ENCODE measurements around the gene KDM4C.
"Not testable (repeated sequence)": the region's sequence is repeated elsewhere in the genome, so short reads cannot be mapped to it uniquely, and the experiment has no call there.

KDM4C gene

DNA sequence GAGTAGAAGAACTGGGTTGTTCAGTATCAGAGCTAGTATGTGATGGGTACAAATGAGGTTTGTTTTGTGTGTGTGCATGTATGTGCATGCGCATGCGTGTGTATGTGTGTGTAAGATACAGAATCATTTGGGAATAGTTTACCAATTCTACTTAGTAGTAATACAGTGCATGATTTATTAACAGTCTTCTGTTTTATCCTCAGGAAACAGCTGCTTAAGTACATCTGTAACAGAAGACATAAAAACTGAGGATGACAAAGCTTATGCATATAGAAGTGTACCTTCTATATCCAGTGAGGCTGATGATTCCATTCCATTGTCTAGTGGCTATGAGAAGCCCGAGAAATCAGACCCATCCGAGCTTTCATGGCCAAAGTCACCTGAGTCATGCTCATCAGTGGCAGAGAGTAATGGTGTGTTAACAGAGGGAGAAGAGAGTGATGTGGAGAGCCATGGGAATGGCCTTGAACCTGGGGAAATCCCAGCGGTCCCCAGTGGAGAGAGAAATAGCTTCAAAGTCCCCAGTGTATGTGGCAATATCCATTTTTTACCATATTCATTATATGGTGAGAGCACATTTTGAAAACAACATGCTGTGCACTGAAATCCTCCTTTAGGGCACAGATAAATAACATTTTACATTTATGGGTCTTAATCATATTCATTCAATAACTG, 228.5 kb downstream of the KDM4C start:
- no peak for DNase-seq

DNA sequence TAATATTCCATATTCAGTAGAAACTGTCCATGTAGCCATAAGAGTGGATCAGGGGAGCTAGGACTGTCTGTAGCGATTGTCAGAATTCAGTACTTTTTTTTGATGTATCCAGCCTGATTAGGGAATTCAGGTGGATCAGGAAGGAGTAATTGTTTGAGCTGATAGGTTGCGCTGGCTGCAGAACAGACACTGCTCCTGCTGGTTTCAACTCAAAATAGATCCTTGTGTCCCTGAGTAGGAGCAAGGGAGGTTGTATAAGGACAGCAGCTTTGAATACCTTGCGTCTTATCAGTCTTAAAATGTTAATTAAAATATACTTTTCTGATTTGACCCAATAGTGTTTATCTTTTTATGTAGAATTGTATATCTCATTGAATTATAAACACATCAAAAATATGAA, 229.6 kb downstream of the KDM4C start:
- no peak for DNase-seq

DNA sequence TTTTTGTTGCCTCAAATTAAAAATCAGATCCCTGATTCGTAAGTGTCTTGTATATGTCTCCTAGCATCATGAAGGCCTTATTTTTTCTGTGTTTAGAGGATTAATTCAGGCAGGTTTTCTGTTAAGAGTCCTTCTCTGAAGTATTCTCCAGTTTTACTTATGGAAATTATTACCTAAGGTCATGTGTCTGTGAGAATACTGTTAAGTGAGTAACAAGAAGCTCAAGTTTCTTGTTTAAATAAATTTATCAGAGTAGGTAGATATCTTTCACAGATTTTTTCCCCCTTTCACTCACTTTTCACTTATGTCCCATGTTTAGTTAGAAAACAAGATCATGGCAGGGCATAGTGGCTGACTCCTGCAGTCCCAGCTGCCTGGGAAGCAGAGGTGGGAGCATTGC, 233.6 kb downstream of the KDM4C start:
- no peak for DNase-seq

DNA sequence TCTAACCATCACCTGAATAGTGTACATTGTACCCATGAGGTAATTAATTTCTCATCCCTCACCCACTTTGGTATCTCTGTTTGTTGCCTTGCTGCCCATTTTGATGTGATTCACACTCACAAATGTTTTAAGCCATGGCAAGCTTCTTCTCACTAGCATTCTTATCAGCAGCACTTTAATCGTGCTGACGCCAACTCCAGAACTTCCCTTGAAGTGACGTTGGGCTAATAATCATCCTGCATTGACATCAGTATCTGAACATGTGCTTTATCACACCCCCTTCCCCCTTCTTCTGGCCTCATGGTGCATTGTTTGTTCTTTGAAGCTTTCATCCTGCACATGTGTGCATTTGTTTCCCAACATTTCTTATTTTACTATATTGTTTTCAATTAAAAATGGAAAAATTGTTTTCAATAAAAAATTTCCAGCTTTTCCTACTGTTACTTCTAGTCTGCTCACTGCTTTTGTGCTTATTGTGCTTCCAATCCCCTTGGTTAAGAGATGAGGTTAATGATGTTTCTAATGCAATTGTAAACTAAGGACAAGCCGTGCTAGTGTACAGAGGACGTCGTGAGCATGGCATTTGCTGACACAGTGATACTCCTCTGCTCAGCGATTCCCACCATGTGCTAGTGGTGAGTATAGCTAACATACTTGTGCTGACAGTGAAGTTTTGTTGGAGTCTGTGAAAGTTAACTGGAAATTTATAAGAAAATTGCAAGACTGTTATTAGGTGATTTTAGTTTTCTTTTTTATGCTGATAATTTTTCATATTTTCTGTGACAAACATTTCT, 238.5 kb downstream of the KDM4C start:
- no peak for DNase-seq

DNA sequence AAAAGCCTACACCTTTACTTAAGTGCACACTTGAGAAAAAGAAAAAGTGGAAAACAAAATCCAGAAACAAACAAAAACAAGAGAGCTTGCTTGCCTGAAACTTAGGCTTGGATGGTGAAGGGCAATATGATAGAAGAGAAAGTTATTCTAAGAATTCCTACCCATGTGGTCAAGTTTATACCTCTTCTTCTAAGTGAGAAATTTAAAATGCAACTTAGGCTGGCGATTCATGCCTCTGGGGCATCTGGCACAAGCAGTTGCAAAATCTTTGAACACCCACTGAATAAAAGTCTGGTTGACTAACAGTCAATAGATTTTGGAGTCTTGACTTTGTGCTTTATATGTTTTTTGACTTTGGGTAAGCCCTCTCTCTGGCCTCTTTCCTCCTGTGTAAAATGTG, 239.6 kb downstream of the KDM4C start:
- no peak for DNase-seq

DNA sequence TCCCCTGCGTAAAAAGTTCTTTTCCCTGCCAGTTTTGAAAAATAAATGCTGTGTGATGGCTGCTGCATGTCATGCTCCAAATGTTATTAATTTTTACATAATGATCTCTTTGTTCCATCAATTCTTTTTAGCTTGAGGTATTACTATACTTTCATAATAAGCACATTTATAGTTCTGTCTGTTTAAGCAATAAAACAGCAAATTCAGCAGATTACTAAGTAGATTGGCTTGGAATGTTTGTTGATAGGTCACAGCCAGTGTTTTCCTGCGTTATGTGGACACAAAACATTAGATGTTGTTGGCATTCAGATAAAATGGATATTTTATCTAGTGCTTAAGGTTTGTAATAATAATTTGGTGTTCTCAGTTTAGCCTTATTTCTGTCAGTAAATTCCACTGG, 242.0 kb downstream of the KDM4C start:
- no peak for DNase-seq

DNA sequence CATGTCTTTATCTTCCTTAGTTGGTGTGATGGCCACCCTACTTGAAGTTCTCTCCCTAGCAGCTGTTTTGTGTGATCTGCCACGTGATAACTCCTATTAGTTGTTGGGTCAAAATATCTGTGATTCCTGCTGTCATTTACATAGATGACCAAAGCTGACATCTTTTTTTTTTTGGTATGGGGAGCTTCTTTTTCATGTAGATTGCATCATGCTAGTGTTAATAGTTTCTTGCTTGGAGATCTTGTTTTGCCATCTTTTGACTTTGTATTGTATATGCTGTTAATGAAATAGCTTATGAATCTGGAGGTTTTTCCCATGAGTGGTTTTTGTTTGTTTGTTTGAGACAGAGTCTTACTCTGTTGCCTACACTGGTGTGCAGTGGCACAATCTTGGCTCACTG, 243.8 kb downstream of the KDM4C start:
- no peak for DNase-seq

DNA sequence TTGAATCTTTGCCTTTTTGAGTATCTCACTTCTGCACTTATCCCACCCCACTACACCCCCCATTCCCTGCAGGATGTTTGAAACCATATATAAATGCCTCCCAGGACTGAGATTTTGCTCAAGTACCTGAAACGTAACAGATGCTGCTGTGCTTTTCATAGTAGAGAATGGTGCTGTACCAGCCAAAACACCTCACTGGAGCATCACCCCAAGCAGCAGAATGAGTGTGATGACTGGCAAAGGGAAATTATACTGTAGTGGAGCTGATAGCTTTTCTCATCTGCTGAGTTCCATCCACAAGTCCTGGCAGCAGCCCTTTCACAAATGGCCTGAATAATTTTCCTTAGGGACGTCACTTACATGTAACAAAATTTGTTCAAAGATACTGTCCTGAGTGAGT, 246.1 kb downstream of the KDM4C start:
- DNase-seq, result no peak

DNA sequence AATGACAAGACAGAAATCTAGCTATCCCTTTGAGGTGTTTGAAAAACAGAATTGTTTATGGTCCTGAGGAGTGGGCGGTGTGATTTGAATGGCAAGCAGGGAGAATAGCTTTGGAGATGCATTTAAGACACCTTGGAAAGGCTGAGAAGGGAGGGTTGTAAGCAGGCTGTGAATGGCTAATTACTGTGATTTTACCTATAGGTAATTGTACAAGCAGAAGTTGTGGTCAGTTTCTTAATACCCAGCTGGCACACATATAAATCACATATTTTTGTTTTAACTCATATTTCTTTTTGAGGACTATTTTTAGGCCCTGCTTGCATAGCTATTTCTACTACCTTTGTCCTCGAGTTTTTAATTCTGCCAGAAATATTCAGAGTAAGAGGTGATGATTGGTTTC, 248.6 kb downstream of the KDM4C start:
- DNase-seq, result no peak

DNA sequence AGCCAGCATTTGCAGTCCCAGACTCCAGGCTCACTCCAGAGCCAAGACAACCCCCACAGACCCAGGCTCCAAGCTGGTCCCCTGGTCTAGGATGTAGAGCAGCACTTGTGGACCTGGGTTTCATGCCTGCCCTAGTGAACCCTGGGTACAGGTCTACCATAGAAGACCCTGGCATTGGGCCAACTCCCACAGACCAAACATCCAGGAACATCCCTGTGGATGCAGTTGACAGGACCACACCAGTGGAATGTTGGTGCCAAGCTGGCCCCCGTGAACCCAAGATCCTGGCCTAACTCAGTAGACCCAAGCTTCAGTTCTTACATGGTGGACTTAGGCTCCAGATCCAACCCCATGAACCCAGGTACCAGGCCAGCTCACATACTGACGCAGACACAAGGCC, 250.6 kb downstream of the KDM4C start:
- DNase-seq, result no peak

DNA sequence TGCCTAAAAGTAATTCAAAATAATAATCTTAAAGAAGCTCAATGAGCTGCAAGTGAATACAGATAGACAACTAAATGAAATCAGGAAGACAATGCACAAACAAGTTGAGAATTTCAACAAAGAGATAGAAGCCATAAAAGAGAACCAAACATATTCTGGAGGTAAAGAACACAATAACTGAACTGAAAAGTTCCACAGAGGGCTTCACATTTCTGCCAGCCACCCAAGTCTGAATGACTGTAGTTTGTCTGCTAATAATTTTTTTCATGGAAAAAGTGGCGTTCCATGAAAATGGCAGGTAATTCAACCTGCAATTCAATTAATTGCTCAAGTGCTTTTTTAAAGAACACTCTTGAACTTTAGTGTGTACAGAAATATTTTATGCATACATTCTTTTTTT, 251.3 kb downstream of the KDM4C start:
- DNase-seq, result no peak

DNA sequence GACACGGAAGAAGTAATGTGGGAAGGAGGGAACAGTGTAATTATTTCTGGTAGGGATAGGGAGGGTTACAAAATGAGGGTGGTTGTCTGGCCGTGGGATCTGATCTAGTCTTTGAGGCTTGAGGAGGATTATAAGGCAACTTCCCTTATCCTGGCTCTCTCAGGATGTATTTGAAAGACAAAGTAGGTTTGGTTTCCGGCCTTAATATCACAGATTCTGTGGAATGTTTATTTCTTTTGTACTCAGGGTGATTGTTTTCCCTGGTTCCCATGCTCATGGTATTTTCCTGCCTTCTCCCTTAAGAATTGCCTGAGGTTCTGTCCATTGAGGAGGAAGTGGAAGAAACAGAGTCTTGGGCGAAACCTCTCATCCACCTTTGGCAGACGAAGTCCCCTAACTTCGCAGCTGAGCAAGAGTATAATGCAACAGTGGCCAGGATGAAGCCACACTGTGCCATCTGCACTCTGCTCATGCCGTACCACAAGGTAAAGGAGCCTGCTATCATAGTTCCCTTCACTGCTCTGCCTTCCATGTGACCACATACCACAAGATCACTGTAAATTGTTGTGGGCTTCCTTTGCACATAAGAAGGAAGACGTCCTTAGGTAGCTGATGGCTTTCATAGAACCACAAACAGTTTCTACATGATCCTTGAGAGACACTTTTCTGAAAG, 253.8 kb downstream of the KDM4C start:
- DNase-seq, result no peak

DNA sequence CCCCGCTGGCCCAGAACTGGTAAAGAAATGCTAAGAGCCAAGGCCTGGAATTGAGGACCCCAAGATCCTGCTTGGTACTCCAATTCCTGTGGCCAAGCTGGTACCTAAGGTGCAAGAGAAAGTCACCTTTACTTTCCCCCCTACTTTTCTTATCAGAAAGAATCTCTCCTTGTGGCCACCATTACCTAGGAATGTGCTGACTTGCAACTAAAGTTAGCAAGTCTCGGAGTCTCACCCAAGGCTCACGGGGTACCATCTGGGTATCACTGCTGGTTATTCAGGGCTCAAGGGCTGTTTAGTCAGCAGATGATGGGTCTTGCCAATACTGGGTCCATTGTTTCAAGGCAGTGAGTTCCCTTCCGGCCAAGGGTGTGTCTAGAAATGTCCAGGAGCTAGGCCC, 270.2 kb downstream of the KDM4C start:
- DNase-seq, result no peak

DNA sequence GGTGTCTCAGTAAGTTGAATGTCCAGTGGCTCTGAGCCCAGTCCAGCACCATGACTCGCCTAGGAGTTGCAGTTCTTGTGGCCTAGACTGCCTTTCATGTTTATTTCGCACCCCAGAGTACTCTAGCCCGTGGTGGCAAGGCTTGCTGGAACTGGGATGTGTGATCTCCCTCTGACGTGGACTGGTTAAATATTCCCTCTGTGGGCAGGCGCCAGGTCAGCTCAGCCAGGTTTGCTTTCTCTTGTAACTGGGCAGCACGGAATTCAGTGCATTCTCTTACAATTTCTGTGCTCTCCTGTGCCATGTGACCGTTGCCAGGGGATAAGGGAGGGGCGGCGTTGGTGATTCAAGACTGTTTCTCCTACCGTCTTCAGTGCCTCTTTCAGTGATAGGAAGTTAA, 270.8 kb downstream of the KDM4C start:
- DNase-seq, result no peak

DNA sequence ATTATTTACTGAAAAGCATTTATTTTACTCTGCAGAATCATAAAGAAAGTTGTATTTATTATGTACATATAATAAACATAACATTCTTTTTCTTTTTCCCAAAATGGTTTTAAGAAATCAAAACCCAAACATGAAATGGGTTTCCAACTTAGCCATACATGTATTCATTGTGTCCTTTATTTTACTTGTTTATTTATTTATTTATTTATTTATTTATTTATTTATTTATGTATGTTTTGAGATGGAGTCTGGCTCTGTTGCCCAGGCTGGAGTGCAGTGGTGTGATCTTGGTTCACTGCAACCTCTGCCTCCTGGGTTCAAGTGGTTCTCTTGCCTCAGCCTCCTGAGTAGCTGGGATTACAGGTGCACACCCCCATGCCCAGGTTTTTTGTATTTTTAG, 273.2 kb downstream of the KDM4C start:
- DNase-seq, result not testable (repeated sequence)

DNA sequence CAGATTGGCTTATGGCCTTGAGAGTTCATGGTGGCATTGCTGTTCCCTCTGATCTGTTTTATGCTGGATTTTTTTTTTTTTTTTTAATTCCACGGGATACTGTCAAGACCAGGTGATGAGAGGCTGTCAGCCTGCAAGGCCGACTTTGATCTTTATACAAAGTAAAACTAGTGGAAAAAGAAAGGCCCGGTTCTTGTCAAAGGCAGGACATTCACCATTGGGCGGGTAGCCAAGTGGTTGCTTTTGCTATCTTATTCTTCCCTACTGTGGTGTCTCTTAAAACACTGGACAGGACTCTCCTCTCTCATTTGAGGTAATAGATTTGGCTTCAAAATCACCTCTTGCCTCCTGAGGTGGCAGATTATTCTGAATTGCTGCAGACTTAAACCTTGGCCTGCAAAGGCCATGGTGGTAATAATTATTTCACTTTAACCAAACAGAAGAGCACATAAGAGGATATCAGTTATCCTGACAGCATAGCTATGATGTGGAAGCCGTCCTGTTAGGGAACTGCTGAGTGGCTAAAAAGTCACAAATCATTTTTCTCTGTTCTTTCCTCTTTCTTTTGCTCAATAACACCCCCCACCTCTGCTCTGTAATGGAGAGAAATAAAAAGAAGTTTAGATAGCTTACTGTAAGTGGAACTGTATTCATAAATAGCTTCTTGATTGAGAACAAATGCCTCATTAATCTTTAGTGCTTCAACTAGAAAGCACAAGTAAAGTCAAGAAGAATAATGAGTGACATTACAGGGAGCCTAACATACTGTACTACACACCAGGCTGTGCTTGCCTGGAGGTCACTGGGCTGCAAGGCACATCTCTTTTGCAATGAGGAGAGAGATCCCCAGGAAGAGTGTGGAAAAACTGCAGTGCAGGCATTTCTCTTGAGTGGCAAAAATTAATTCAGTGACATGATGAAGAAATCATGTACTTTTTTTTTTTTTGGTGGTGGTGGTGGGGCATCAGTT, 275.6 kb downstream of the KDM4C start:
- no peak for DNase-seq

DNA sequence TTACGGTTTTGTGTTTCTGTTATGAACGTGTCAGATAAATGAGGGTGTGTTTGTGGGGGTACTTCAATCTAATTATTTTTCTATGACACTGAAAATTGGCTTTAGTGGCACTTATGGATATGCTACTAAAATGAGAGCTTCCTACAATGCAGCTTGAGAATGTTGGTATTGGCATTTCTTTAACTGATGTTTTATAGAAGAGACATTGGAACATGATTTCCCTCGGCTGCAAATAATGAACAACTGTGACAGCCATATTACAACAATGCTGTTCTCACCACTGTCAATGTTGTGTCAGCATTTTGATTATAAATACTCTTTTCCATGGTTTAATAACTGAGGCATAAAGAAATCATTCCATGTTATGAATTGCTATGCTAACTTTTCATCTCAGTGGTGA, 279.4 kb downstream of the KDM4C start:
- no peak for DNase-seq

DNA sequence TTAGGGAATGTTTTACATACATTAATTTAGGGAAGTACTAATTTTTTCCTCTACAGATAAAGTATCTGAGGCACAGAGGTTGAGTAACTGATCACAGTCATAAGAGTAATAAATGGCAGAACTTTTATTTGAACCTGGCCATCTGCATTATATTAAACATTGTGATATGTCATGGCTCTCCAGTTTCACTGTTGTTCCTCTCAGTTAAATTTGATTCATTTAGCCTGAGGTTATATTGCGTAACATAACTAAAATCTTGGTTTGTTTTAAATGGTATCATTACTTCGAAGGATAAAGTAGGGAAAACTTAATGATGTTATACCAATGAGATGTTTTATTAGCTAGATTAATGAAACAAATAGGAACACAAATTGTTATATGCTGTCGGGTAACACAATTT, 284.4 kb downstream of the KDM4C start:
- no peak for DNase-seq

DNA sequence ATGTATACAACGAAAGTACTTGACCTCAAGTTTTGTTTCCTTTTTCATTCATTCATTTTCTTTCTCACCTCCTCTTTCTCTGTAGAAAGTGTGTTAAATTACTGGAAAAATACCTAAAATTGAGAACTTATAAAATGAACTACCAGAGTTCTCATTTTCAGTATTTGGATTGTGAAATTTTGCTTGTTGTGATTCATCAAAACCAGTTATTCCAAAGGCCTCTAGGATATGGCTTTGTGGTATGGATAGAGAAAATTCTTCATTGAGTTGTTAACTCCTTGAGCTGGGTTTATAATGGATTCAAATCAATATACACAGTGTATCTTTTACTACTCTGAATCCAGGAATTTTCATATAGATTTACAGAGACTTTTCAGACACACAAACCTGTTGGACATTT, 287.6 kb downstream of the KDM4C start:
- no peak for DNase-seq

DNA sequence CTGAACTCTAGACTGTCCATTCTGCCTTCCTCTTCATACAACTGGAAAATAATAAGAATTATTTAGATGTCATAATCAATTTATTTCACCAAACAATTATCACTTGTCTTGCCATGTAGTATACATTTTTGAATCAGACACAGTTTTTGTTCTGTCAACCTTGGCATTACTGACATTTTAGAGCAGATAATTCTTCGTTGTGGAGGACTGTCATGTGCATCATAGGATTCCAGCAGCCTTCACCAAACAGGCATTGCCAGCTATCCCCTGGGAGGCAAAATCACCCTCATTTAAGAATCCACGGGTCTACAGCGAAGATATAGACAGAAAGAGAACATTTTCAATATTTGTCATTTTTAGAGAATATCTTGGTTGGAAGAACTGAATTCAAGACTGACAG, 293.9 kb downstream of the KDM4C start:
- no peak for DNase-seq

DNA sequence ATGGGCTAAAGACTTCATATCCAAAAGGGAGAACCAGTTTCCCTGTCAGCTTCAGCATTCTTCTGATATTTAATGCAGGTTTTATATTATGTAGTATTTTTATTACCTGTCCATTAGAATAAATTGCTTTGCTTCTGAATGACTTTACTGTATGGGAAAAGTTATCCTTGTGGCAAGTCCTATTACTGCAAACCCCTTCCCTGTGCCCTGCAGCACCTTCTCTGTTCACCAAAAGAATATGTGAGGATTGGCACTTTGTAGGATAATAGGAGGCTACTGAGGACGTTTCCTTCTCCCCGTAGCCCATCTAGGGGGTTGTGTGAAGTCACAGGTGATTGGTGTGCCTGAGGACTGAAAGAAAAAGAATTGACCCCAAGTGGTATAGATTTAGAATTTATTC, 296.1 kb downstream of the KDM4C start:
- no peak for DNase-seq

DNA sequence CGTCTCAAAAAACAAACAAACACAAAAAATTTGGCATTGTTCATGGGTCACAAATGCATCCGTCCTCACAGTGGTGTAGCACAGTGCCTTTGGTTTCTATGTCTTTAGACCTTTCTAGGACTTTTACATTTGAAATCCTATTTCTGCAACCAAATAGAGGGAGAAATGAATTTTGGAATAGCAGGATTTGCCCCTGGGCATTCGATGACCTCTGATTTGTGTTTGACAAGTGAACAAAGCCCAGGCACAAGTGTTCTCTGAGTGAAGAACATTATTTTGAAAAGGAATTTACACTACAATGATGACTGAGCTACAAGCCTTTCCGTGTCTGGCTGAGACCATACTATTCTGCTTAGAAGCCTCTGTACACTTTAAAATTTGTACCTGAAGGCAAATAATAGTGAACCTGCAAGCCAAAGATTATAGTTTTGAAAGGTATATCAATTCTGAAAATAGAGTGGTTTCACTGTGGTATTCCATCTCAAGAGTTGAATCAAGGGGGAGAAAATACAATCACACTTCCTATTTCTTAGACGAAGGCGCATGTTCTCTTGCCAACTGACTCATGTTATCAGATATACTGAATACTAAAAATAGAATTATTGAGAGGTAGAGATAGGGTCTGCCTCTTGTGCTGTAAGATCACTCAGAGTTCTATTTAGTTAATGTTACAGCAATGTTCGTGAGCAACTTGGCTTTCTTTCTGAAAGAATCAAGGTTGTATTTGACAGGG, 297.6 kb downstream of the KDM4C start:
- no peak for DNase-seq
